Epithelial cell of prostate (primary cell): ENCODE data around the gene GNL1.
A peak's percentile ranks its signal among the peaks of the same experiment; 100 is the strongest.
"Not testable (repeated sequence)": the region's sequence is repeated elsewhere in the genome, so short reads cannot be mapped to it uniquely, and the experiment has no call there.

Experiments
- DNase-seq: peaks from one replicate; pipeline ENCODE4 v3.0.0-alpha.2; 2011; ENCODE audit warnings: low read depth, low spot score
- H3K27ac ChIP-seq: fragments of 450-650 bp; 2 replicates; pipeline ENCODE4 v1.5.1; 2017; ENCODE audit warnings: mild to moderate bottlenecking

Gene GNL1

GRCh38 chr6:30556066-30556905 lies at the start of gene GNL1:
GNL1 (minus strand) TSS chr6:30556489; CDS start chr6:30556203, 286 bp downstream.
- peak within 1 kb of the TSS; percentile 90 for H3K27ac ChIP-seq
- DNase-seq = peak; percentile 84

GRCh38 chr6:30603961-30604360 lies 47.7 kb upstream of the GNL1 start:
- DNase-seq = no peak
- H3K27ac ChIP-seq = no peak overlapping the region

GRCh38 chr6:30601815-30602641 lies 45.7 kb upstream of the GNL1 start:
- H3K27ac ChIP-seq = no peak overlapping the region
- no peak for DNase-seq

GRCh38 chr6:30601436-30601814 lies 45.1 kb upstream of the GNL1 start:
- no peak for DNase-seq
- H3K27ac ChIP-seq = no peak overlapping the region

GRCh38 chr6:30600451-30600961 lies 44.2 kb upstream of the GNL1 start:
- H3K27ac ChIP-seq = no peak overlapping the region
- DNase-seq = no peak

- DNase-seq = no peak
- peak overlapping the region; percentile 8 for H3K27ac ChIP-seq
These were observed 43.5 kb upstream of the GNL1 start for GRCh38 chr6:30599625-30600324.

GRCh38 chr6:30598912-30599624 lies 42.8 kb upstream of the GNL1 start:
- peak overlapping the region; percentile 8 for H3K27ac ChIP-seq
- no peak for DNase-seq

- H3K27ac ChIP-seq = peak overlapping the region; percentile 8
- not testable (repeated sequence) for DNase-seq
These were observed 41.2 kb upstream of the GNL1 start for GRCh38 chr6:30597315-30598144.

- peak overlapping the region; percentile 85 for H3K27ac ChIP-seq
- no peak for DNase-seq
These were observed 36.0 kb upstream of the GNL1 start for GRCh38 chr6:30592287-30592686.

- peak overlapping the region; percentile 85 for H3K27ac ChIP-seq
- peak; percentile 84 for DNase-seq
These were observed 34.7 kb upstream of the GNL1 start for GRCh38 chr6:30591008-30591407.

GRCh38 chr6:30590509-30590908 lies 34.2 kb upstream of the GNL1 start:
- peak overlapping the region; percentile 85 for H3K27ac ChIP-seq
- DNase-seq = no peak

GRCh38 chr6:30589754-30590358 lies 33.6 kb upstream of the GNL1 start:
- peak overlapping the region; percentile 85 for H3K27ac ChIP-seq
- DNase-seq = no peak

GRCh38 chr6:30583921-30584320 lies 27.6 kb upstream of the GNL1 start:
- no peak overlapping the region for H3K27ac ChIP-seq
- no peak for DNase-seq

GRCh38 chr6:30578051-30578450 lies 21.8 kb upstream of the GNL1 start:
- DNase-seq = no peak
- H3K27ac ChIP-seq = no peak overlapping the region

- H3K27ac ChIP-seq = no peak overlapping the region
- DNase-seq = no peak
These were observed 16.8 kb upstream of the GNL1 start for GRCh38 chr6:30573113-30573512.

GRCh38 chr6:30572148-30572547 lies 15.9 kb upstream of the GNL1 start:
- DNase-seq = peak; percentile 56

GRCh38 chr6:30571762-30572082 lies 15.4 kb upstream of the GNL1 start:
- peak overlapping the region; percentile 87 for H3K27ac ChIP-seq
- no peak for DNase-seq

More at GRCh38 chr6:30572148-30572547, 15.9 kb upstream of the GNL1 start:
- peak overlapping the region; percentile 87 for H3K27ac ChIP-seq

- peak within 1 kb of the TSS; percentile 87 for H3K27ac ChIP-seq
- DNase-seq = peak; percentile 80
These were observed 14.9 kb upstream of the GNL1 start, which contains the start of gene ABCF1 for GRCh38 chr6:30571075-30571761. ABCF1 (plus strand) TSS chr6:30571442; CDS start chr6:30571488, 46 bp downstream.
